Fibroblast of skin of abdomen (primary cell): ENCODE data around the gene MOV10L1.

Source experiments
- DNase-seq: peaks from one replicate; pipeline ENCODE4 v3.0.0-alpha.2; 2013

MOV10L1 gene

DNA sequence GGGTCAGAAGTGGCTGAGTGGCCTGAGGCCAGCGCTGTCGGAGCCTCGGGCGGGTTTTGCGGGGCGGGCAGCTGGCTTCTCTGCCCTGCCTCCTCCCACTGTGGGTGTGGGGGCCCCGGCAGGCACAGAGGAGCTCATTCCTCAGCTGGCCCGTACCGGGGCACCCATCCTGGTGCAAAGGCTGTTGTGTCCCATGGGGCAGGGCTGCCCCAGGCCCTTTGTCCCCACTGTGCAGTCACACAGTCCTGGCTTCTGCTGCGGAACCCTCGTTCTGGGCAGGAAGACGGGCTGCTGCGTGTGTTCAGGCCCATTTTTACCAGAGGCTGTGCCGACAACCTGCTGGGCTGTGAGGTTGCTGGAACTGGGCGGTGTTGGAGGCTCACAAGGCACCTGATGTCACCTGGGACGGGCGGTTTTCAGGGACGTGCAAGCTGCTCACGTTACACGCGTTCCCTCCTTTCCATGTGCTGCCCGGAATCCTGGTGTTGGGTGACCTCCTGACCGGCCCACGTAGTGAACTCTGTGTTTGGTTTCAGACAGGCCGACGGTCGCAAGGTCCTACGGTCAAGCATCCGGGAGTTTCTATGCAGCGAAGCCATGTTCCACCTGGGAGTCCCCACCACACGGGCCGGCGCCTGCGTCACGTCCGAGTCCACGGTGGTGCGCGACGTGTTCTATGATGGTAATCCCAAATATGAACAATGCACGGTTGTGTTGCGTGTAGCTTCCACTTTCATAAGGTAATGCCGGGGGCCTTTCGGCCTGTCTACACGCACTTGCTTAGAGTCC is 116.2 kb downstream of the MOV10L1 start:
- no peak for DNase-seq

GRCh38 chr22:50206599-50206998 is 116.8 kb downstream of the MOV10L1 start:
- DNase-seq, result peak; percentile 17

- DNase-seq, result no peak
Observed at GRCh38 chr22:50207383-50208140, 117.8 kb downstream of the MOV10L1 start.

DNA sequence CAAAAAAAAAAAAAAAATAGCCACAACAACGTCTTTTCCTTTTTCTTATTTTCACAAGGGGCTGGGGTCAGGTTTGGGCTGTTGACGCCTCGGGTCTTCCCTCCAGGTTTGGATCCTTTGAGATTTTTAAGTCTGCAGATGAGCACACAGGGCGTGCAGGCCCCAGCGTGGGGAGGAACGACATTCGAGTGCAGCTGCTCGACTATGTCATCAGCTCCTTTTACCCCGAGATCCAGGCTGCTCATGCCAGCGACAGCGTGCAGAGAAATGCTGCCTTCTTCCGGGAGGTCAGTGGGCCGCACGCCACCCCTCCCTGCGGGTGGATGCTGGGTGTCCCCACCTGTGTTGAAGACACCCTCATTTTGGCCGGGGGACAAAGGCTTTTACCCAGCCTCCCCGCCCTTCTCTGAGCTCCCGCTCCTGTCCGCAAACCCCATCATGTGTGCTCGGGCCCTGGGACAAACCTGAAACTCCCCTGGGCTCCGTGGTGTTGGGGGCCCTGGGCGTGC is 118.7 kb downstream of the MOV10L1 start:
- DNase-seq, result no peak

GRCh38 chr22:50208939-50209892 is 119.4 kb downstream of the MOV10L1 start:
- DNase-seq, result no peak

- peak; percentile 57 for DNase-seq
Observed at GRCh38 chr22:50209893-50210292, 120.1 kb downstream of the MOV10L1 start.

DNA sequence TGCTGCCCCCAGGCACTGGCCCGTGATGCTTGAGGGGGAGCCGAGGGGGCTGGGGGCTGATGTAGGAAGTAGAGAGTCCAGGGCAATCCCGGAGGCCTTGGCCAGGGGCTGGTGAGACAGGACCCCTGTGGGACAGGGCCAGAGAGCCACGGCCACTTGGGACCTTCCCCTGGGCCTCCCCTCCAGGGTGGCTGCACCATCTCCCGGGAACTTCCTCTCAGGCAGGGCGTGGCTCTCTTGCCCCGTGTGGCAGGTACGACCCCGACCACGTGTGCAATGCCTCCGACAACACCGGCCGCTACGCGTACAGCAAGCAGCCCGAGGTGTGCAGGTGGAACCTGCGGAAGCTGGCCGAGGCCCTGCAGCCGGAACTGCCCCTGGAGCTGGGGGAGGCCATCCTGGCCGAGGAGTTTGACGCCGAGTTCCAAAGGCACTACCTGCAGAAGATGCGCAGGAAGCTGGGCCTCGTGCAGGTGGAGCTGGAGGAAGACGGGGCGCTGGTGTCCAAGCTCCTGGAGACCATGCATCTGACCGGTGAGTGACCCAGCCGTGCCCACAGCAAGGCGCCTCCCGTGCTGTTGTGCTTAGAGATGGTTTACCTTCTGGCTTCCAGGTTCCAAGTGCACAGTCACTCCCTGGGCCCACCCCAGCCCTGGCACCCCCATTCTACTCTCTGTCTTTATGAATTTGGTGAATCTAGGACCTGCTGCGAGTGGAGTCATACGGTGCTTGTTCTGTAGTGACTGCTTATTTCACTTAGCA is 120.8 kb downstream of the MOV10L1 start:
- no peak for DNase-seq

DNA sequence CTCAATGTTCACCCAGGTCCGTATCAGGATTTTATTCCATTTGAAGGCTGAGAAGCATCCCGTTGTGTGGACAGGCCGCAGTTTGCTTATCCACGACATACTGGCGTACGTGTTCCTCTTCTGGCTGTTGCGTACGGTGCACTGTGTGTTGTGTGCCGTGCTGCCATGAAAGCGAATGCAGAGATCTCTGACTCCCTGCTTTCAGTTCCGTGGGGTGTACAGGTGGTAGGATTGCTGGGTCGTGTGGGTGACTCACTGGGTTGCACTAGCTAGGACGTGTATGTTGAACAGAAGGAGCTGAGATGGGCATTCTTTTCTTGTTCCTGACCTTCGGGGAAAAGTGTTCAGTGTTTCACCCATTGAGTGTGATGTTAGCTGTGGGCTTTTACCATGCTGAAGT is 121.3 kb downstream of the MOV10L1 start:
- DNase-seq, result no peak
